Measurements from ENCODE around the gene ABCG2.

ABCG2 gene

GRCh38 chr4:88158489-88159228 is at the start of gene ABCG2:
Gene ABCG2, minus strand, starts transcription at chr4:88158639. Its CDS starts 18,644 bp downstream, at chr4:88139995.
- DNase-seq, result peak; percentile 41 to 63

- no peak for DNase-seq
Measured at GRCh38 chr4:88208156-88208555, 49.7 kb upstream of the ABCG2 start.

- no peak for DNase-seq
Measured at GRCh38 chr4:88207171-88207570, 48.7 kb upstream of the ABCG2 start.

GRCh38 chr4:88204882-88205281 is 46.4 kb upstream of the ABCG2 start:
- no peak for DNase-seq

- no peak for DNase-seq
Measured at GRCh38 chr4:88202443-88202842, 44.0 kb upstream of the ABCG2 start.

- no peak for DNase-seq
Measured at GRCh38 chr4:88200186-88200585, 41.7 kb upstream of the ABCG2 start.

GRCh38 chr4:88196523-88197185 is 38.2 kb upstream of the ABCG2 start:
- DNase-seq, result no peak

GRCh38 chr4:88196013-88196365 is 37.5 kb upstream of the ABCG2 start:
- DNase-seq, result no peak

- DNase-seq, result no peak
Measured at GRCh38 chr4:88195328-88196012, 37.0 kb upstream of the ABCG2 start.

- no peak for DNase-seq
Measured at GRCh38 chr4:88191404-88191803, 33.0 kb upstream of the ABCG2 start.

- DNase-seq, result no peak
Measured at GRCh38 chr4:88189881-88190585, 31.6 kb upstream of the ABCG2 start.

- DNase-seq, result no peak
Measured at GRCh38 chr4:88189418-88189738, 30.9 kb upstream of the ABCG2 start.

GRCh38 chr4:88188738-88189417 is 30.4 kb upstream of the ABCG2 start:
- no peak for DNase-seq

- no peak for DNase-seq
Measured at GRCh38 chr4:88187766-88188165, 29.3 kb upstream of the ABCG2 start.

- no peak for DNase-seq
Measured at GRCh38 chr4:88185906-88186305, 27.5 kb upstream of the ABCG2 start.

- DNase-seq, result no peak
Measured at GRCh38 chr4:88179261-88179660, 20.8 kb upstream of the ABCG2 start.

- no peak for DNase-seq
Measured at GRCh38 chr4:88178626-88179231, 20.3 kb upstream of the ABCG2 start.

- no peak for DNase-seq
Measured at GRCh38 chr4:88177983-88178625, 19.7 kb upstream of the ABCG2 start.

- no peak for DNase-seq
Measured at GRCh38 chr4:88172987-88173386, 14.5 kb upstream of the ABCG2 start.

- DNase-seq, result no peak
Measured at GRCh38 chr4:88171206-88171605, 12.8 kb upstream of the ABCG2 start.

GRCh38 chr4:88169298-88169697 is 10.9 kb upstream of the ABCG2 start:
- DNase-seq, result no peak

- DNase-seq, result no peak
Measured at GRCh38 chr4:88166608-88167007, 8.2 kb upstream of the ABCG2 start.
